ENCODE data around the gene TMEM131.
A peak's percentile ranks its signal among the peaks of the same experiment; 100 is the strongest.

The TMEM131 gene

DNA sequence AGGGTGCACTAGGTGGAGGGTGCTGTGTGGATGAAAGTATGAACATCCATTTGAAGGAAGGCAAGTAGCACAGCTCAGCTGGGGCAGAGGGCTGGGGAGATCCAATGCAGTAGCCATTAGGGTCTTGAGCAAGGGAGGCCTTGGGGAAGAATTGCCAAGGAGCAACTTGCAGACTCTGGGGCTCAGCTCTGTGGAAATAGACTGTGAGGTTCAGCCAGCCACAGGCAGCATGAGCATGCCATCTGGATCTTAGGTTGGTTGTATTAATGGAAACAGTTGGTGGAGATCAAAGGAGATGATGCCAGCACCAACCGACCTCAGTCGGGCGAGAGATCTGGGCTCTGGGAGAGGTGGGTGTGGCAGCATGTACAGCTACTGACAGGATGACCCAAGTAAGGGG lies 276.8 kb downstream of the TMEM131 start:
- Histone ChIP-seq H3K36me3 (ENCODE audit: control insufficient read depth, insufficient read depth, low read length) (no peaks in the 10 kb centered on the region), H3K4me3 (ENCODE audit: low read depth, low read length) (no peak overlapping the region), H3K9me3 (ENCODE audit: control insufficient read depth, insufficient read depth, low read depth, low read length) (no peaks in the 10 kb centered on the region), H3K4me1 (ENCODE audit: control insufficient read depth, insufficient read depth, low read length) (peaks cover 17% of the 10 kb centered on the region), H3K27me3 (ENCODE audit: control insufficient read depth, insufficient read depth, low read length) (no peaks in the 10 kb centered on the region), H3K27ac (ENCODE audit: low read depth, low read length) (no peak overlapping the region), H3K9ac (ENCODE audit: low read length) (no peak overlapping the region)

GRCh38 chr2:97718051-97718882 lies 277.5 kb downstream of the TMEM131 start:
- H3K9me3 ChIP-seq (ENCODE audit: control insufficient read depth, insufficient read depth, low read depth, low read length), result no peaks in the 10 kb centered on the region
- H3K27ac ChIP-seq (ENCODE audit: low read depth, low read length), result no peak overlapping the region
- no peaks in the 10 kb centered on the region for H3K36me3 ChIP-seq (ENCODE audit: control insufficient read depth, insufficient read depth, low read length)
- peaks cover 20% of the 10 kb centered on the region for H3K4me1 ChIP-seq (ENCODE audit: control insufficient read depth, insufficient read depth, low read length)
- H3K27me3 ChIP-seq (ENCODE audit: control insufficient read depth, insufficient read depth, low read length), result no peaks in the 10 kb centered on the region
- no peak overlapping the region for H3K4me3 ChIP-seq (ENCODE audit: low read depth, low read length)
- H3K9ac ChIP-seq (ENCODE audit: low read length), result no peak overlapping the region

DNA sequence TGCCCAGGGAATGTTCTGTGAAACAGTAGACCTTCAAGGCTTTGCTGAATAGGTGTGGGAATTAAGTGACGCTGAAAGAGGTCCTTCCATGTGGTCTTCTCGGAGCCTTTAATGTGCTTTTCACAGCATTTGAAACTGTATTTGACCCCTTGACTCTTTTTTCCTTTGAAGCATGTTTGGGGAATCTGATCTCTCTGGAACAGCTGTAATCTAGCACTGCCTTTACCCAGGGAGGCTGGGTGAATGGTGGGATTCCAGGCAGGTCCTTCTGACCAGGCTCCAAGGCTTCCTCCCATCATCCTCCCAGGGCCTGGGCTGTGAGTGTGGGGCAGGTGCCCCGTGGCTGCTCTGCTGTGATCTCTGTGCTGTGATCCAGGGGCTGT lies 278.1 kb downstream of the TMEM131 start:
- H3K4me3 ChIP-seq (ENCODE audit: low read depth, low read length), result no peak overlapping the region
- no peak overlapping the region for H3K27ac ChIP-seq (ENCODE audit: low read depth, low read length)
- H3K4me1 ChIP-seq (ENCODE audit: control insufficient read depth, insufficient read depth, low read length), result peaks cover 26% of the 10 kb centered on the region
- H3K36me3 ChIP-seq (ENCODE audit: control insufficient read depth, insufficient read depth, low read length), result no peaks in the 10 kb centered on the region
- no peaks in the 10 kb centered on the region for H3K27me3 ChIP-seq (ENCODE audit: control insufficient read depth, insufficient read depth, low read length)
- H3K9me3 ChIP-seq (ENCODE audit: control insufficient read depth, insufficient read depth, low read depth, low read length), result no peaks in the 10 kb centered on the region
- no peak overlapping the region for H3K9ac ChIP-seq (ENCODE audit: low read length)

DNA sequence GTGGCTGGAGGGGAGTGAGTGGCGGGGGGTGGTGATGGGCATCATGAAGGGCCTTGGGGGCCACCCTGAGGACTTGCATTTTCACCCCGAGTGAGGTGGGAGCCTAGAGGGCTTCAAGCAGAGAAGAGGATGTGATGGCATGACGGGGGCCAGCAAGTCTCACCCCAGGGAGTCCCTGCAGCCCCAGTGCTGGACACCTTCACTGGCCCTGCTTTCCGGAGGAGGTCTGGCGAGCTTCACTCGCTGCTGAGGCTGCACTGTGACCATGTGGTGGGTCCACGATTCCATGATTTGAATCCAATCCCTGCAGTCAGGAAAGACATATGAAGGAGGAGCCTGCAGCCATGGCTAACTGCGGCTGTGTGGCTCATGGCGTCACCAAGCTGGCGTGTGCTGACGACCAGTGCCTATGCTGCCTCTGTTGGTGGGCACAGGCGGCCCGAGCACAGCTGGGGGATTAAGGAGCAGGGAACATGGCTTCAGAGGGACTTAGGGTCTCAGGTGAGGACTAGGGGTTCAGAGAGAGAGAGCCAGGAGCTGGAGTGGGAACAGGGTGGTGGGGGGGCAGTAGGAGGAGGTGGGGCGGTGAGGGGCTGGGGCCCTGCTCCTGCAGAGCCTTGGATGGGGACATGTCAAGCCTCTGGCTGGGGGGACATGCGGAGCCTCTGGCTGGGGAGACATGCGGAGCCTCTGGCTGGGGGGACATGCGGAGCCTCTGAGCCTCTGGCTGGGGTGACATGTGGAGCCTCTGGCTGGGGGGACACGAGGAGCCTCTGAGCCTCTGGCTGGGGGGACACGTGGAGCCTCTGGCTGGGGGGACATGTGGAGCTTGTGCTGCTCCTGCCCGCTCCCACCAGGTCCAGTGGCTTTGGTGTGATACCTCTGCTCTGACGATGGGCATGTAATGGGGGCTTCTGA lies 278.8 kb downstream of the TMEM131 start:
- Histone ChIP-seq H3K4me3 (ENCODE audit: low read depth, low read length) (no peak overlapping the region), H3K27me3 (ENCODE audit: control insufficient read depth, insufficient read depth, low read length) (no peaks in the 10 kb centered on the region), H3K36me3 (ENCODE audit: control insufficient read depth, insufficient read depth, low read length) (no peaks in the 10 kb centered on the region), H3K9ac (ENCODE audit: low read length) (no peak overlapping the region), H3K4me1 (ENCODE audit: control insufficient read depth, insufficient read depth, low read length) (peaks cover 30% of the 10 kb centered on the region), H3K27ac (ENCODE audit: low read depth, low read length) (no peak overlapping the region), H3K9me3 (ENCODE audit: control insufficient read depth, insufficient read depth, low read depth, low read length) (no peaks in the 10 kb centered on the region)

- H3K4me3 ChIP-seq (ENCODE audit: low read depth, low read length), result no peak overlapping the region
- no peak overlapping the region for H3K27ac ChIP-seq (ENCODE audit: low read depth, low read length)
- H3K27me3 ChIP-seq (ENCODE audit: control insufficient read depth, insufficient read depth, low read length), result no peaks in the 10 kb centered on the region
- peaks cover 33% of the 10 kb centered on the region for H3K4me1 ChIP-seq (ENCODE audit: control insufficient read depth, insufficient read depth, low read length)
- H3K9ac ChIP-seq (ENCODE audit: low read length), result peak overlapping the region; percentile 69
- no peaks in the 10 kb centered on the region for H3K9me3 ChIP-seq (ENCODE audit: control insufficient read depth, insufficient read depth, low read depth, low read length)
- H3K36me3 ChIP-seq (ENCODE audit: control insufficient read depth, insufficient read depth, low read length), result no peaks in the 10 kb centered on the region
Observed at GRCh38 chr2:97715951-97716694, 279.6 kb downstream of the TMEM131 start.

DNA sequence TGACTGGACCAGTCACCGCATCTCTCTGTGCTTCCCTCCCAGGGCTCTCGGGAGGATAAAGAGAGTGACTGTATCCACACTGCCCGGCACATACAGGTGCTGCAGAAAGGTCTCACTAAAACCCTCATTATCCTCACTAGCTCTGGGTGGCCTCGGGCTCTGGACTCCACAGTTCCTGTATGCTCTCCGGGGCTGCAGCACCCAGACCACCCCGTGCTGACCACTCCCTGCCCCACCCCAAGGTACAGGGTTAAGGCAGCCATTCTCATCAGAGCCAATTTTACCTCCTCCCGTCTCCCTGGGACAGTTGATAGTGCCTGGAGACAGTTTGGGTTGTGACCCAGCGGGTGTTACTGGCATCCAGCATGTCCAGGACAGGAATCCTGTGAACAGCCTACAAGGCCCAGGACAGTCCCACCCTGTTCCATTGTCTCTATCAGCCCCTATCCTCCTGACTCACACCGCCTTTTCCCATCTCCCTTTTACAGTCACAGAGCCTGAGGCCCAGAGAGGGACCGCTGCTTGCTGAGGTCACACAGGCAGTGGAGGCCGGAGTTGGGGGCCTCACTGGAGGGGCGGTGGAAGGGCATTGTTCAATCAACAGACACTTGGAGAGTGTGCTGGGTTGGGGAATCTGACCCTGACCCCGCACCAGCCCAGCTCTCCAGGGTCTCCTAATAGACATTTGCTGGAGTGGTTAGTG lies 280.6 kb downstream of the TMEM131 start:
- Histone ChIP-seq H3K9me3 (ENCODE audit: control insufficient read depth, insufficient read depth, low read depth, low read length) (no peaks in the 10 kb centered on the region), H3K27ac (ENCODE audit: low read depth, low read length) (no peak overlapping the region), H3K4me3 (ENCODE audit: low read depth, low read length) (no peak overlapping the region; the same call in 1 of the 2 replicates), H3K27me3 (ENCODE audit: control insufficient read depth, insufficient read depth, low read length) (no peaks in the 10 kb centered on the region), H3K4me1 (ENCODE audit: control insufficient read depth, insufficient read depth, low read length) (peaks cover 30% of the 10 kb centered on the region; the same call in 1 of the 2 replicates), H3K9ac (ENCODE audit: low read length) (peak overlapping the region; percentile 69), H3K36me3 (ENCODE audit: control insufficient read depth, insufficient read depth, low read length) (no peaks in the 10 kb centered on the region)

GRCh38 chr2:97714084-97714949 lies 281.4 kb downstream of the TMEM131 start:
- Histone ChIP-seq H3K36me3 (ENCODE audit: control insufficient read depth, insufficient read depth, low read length) (no peaks in the 10 kb centered on the region), H3K9ac (ENCODE audit: low read length) (peak overlapping the region; percentile 69), H3K4me1 (ENCODE audit: control insufficient read depth, insufficient read depth, low read length) (peaks cover 26% of the 10 kb centered on the region; the same call in 1 of the 2 replicates), H3K27ac (ENCODE audit: low read depth, low read length) (no peak overlapping the region), H3K4me3 (ENCODE audit: low read depth, low read length) (no peak overlapping the region; the same call in 1 of the 2 replicates), H3K27me3 (ENCODE audit: control insufficient read depth, insufficient read depth, low read length) (no peaks in the 10 kb centered on the region), H3K9me3 (ENCODE audit: control insufficient read depth, insufficient read depth, low read depth, low read length) (no peaks in the 10 kb centered on the region)

DNA sequence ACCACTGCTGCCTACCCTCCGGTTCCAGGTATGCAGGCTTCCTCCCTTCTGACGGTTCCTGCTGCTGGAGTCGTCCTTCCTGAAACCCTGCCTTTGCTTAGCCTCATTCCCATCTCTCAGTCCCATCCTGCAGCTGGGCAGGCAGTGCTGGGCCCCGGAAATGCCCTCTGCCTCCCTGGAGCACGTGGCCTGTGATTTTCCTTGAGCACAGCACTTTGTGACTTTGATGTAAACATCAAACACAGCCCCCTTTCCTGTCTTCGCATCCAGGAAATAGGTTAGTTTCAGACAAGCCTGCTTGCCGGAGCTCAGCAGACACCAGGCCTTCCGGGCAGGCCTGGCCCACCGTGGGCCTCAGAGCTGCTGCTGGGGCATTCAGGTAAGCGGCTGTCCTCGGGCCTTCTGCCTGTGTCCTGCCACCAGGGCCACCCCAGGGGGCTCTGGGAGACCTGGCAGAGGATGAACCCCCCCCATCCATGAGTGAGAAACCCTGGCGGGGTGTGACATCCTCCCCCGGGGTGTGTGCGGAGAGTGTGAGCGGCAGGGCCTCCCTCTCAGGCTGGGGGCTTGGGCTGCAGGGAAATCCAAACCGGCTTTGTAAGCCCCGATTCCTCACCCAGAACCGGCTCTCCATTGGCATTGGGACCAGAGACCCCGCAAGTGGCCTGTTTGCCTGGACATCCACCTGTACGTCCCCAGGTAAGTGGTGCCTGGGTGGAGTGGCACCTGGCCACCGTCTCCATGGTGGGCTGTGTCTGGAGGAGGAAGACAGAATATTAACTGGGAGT lies 282.3 kb downstream of the TMEM131 start, which contains the start of gene ZAP70:
TSS of gene ZAP70 (plus strand) at position 281 of the 788 bp plus-strand sequence. CDS start 10,461 bp downstream, outside the sequence.
- Histone ChIP-seq H3K4me1 (ENCODE audit: control insufficient read depth, insufficient read depth, low read length) (peaks cover 26% of the 10 kb centered on the region; the same call in 1 of the 2 replicates), H3K27ac (ENCODE audit: low read depth, low read length) (peak within 1 kb of the TSS; percentile 44; the same call in 1 of the 2 replicates), H3K27me3 (ENCODE audit: control insufficient read depth, insufficient read depth, low read length) (no peaks in the 10 kb centered on the region), H3K36me3 (ENCODE audit: control insufficient read depth, insufficient read depth, low read length) (no peaks in the 10 kb centered on the region), H3K4me3 (ENCODE audit: low read depth, low read length) (no peak within 1 kb of the TSS; the same call in 1 of the 2 replicates), H3K9ac (ENCODE audit: low read length) (peak within 1 kb of the TSS; percentile 69), H3K9me3 (ENCODE audit: control insufficient read depth, insufficient read depth, low read depth, low read length) (no peaks in the 10 kb centered on the region)

GRCh38 chr2:97712693-97713295 lies 283.0 kb downstream of the TMEM131 start:
- Histone ChIP-seq H3K36me3 (ENCODE audit: control insufficient read depth, insufficient read depth, low read length) (no peaks in the 10 kb centered on the region), H3K4me3 (ENCODE audit: low read depth, low read length) (no peak overlapping the region), H3K27ac (ENCODE audit: low read depth, low read length) (peak overlapping the region; percentile 44; the same call in 1 of the 2 replicates), H3K27me3 (ENCODE audit: control insufficient read depth, insufficient read depth, low read length) (no peaks in the 10 kb centered on the region), H3K9me3 (ENCODE audit: control insufficient read depth, insufficient read depth, low read depth, low read length) (no peaks in the 10 kb centered on the region), H3K9ac (ENCODE audit: low read length) (peak overlapping the region; percentile 69), H3K4me1 (ENCODE audit: control insufficient read depth, insufficient read depth, low read length) (peaks cover 26% of the 10 kb centered on the region; the same call in 1 of the 2 replicates)

Data from HUES6 (cell line).